DND-41 (cell line): ENCODE results near the gene C6orf118.

Source experiments
- ATAC-seq: fragments of 200-7000 bp; cut with Tn5 transposase; 3 replicates; pipeline ENCODE4 v1.9.1; 2021; ENCODE audit warnings: low read depth; ENCODE audit not compliant: insufficient read depth
- DNase-seq: peaks from one replicate; pipeline ENCODE4 v3.0.0-alpha.2; 2020
- H2AFZ ChIP-seq: 2 replicates; pipeline ENCODE4 v1.6.0; 2012; ENCODE audit warnings: low read depth, low read length
- H3K27ac ChIP-seq: 2 replicates; pipeline ENCODE4 v1.5.1; 2012; ENCODE audit warnings: low read length, inconsistent platforms
- H3K27me3 ChIP-seq: fragments of 200-600 bp; sonication (generic); 2 replicates; pipeline ENCODE4 v1.6.0; 2012; ENCODE audit warnings: low read length, mild to moderate bottlenecking, inconsistent platforms; ENCODE audit not compliant: insufficient read depth, poor library complexity
- H3K36me3 ChIP-seq: 2 replicates; pipeline ENCODE4 v1.5.1; 2012; ENCODE audit warnings: low read length, inconsistent platforms; ENCODE audit not compliant: insufficient read depth
- H3K4me1 ChIP-seq: 2 replicates; pipeline ENCODE4 v1.5.1; 2012; ENCODE audit warnings: mild to moderate bottlenecking, low read length; ENCODE audit not compliant: insufficient read depth
- H3K4me2 ChIP-seq: 2 replicates; pipeline ENCODE4 v1.6.0; 2012; ENCODE audit warnings: mild to moderate bottlenecking, moderate library complexity, low read length, inconsistent platforms; ENCODE audit not compliant: insufficient read depth
- H3K4me3 ChIP-seq, 2 experiments: fragments of 200-600 bp in 1 of 2; shearing (Covaris generic) in 1 of 2; 2 replicates each; pipeline ENCODE4 v1.5.1; 2012 to 2016; ENCODE audit warnings: inconsistent platforms in 2 of 2, low read length in 2 of 2, mild to moderate bottlenecking in 2 of 2, low read depth in 1 of 2, moderate library complexity in 1 of 2
- H3K79me2 ChIP-seq: 2 replicates; pipeline ENCODE4 v1.6.0; 2012; ENCODE audit warnings: low read length, inconsistent platforms; ENCODE audit not compliant: insufficient read depth
- H3K9ac ChIP-seq: 2 replicates; pipeline ENCODE4 v1.6.0; 2012; ENCODE audit warnings: low read depth, mild to moderate bottlenecking, inconsistent platforms, low read length, moderate library complexity
- H3K9me3 ChIP-seq: 2 replicates; pipeline ENCODE4 v1.5.1; 2012; ENCODE audit warnings: low read length, moderate library complexity, mild to moderate bottlenecking, inconsistent platforms; ENCODE audit not compliant: insufficient read depth, severe bottlenecking
- H4K20me1 ChIP-seq: 2 replicates; pipeline ENCODE4 v1.6.0; 2012; ENCODE audit warnings: low read length; ENCODE audit not compliant: insufficient read depth
- CTCF ChIP-seq: IDR thresholded peaks from 2 replicates; pipeline ENCODE4 v1.5.1; 2012; ENCODE audit warnings: borderline replicate concordance, low read length, moderate library complexity, mild to moderate bottlenecking; ENCODE audit not compliant: poor library complexity, severe bottlenecking; ENCODE audit errors: extremely low read depth
- EZH2 ChIP-seq: IDR thresholded peaks from 3 replicates; pipeline ENCODE4 v1.6.1; 2012; ENCODE audit warnings: borderline replicate concordance, low read depth, mild to moderate bottlenecking, moderate library complexity, low read length, inconsistent platforms; ENCODE audit not compliant: severe bottlenecking

The C6orf118 gene

GRCh38 chr6:165317723-165318122, 8.3 kb upstream of the C6orf118 start:
- Histone ChIP-seq H3K4me2 (no peak overlapping the region), H3K36me3 (no peaks in the 10 kb centered on the region), H3K27me3 (no peaks in the 10 kb centered on the region), H3K27ac (no peak overlapping the region), H3K4me3 (no peak overlapping the region), H3K4me1 (no peaks in the 10 kb centered on the region), H2AFZ (no peak overlapping the region), H4K20me1 (no peaks in the 10 kb centered on the region), H3K9me3 (peaks cover 13% of the 10 kb centered on the region), H3K9ac (no peak overlapping the region), H3K79me2 (no peaks in the 10 kb centered on the region)
- DNase-seq, result no peak
- TF ChIP-seq EZH2 (no peak), CTCF (no peak)
- no peak for ATAC-seq

GRCh38 chr6:165306955-165307354, 2.5 kb downstream of the C6orf118 start:
- no peaks in the 10 kb centered on the region for H3K36me3 ChIP-seq
- no peaks in the 10 kb centered on the region for H3K27me3 ChIP-seq
- no peak for ATAC-seq
- no peak overlapping the region for H3K27ac ChIP-seq
- no peaks in the 10 kb centered on the region for H3K9me3 ChIP-seq
- H3K4me3 ChIP-seq, result no peak overlapping the region
- no peak for TF ChIP-seq EZH2
- TF ChIP-seq CTCF, result no peak
- no peak for DNase-seq
- 0 out of 2 replicates have a peak, but pooled peaks cover 5% of the 10 kb centered on the region for H3K4me1 ChIP-seq
- no peak overlapping the region for H3K9ac ChIP-seq
- H2AFZ ChIP-seq, result no peak overlapping the region
- H3K79me2 ChIP-seq, result no peaks in the 10 kb centered on the region
- no peaks in the 10 kb centered on the region for H4K20me1 ChIP-seq
- no peak overlapping the region for H3K4me2 ChIP-seq

- H3K9ac ChIP-seq, result no peak overlapping the region
- no peak overlapping the region for H2AFZ ChIP-seq
- no peaks in the 10 kb centered on the region for H3K9me3 ChIP-seq
- no peak for TF ChIP-seq CTCF
- H3K36me3 ChIP-seq, result no peaks in the 10 kb centered on the region
- H3K79me2 ChIP-seq, result no peaks in the 10 kb centered on the region
- no peak overlapping the region for H3K4me3 ChIP-seq
- ATAC-seq (no peak), DNase-seq (no peak)
- no peaks in the 10 kb centered on the region for H4K20me1 ChIP-seq
- H3K27ac ChIP-seq, result no peak overlapping the region
- H3K4me2 ChIP-seq, result no peak overlapping the region
- H3K4me1 ChIP-seq, result no peaks in the 10 kb centered on the region
- H3K27me3 ChIP-seq, result no peaks in the 10 kb centered on the region
Observed at GRCh38 chr6:165301372-165302246, 7.8 kb downstream of the C6orf118 start.
